RWPE2 (cell line): ENCODE measurements around the gene CAPN12.

Experiments used
- ATAC-seq: fragments of 200-7000 bp; cut with Tn5 transposase; 3 replicates; pipeline ENCODE4 v1.9.1; 2021; ENCODE audit warnings: low read depth
- DNase-seq: peaks from one replicate; pipeline ENCODE4 v3.0.0-alpha.2; 2020; ENCODE audit warnings: low spot score
- H3K27ac ChIP-seq: fragments of 450-650 bp; 2 replicates; pipeline ENCODE4 v1.5.1; 2017; ENCODE audit warnings: mild to moderate bottlenecking; ENCODE audit not compliant: poor library complexity, severe bottlenecking
- H3K27me3 ChIP-seq: fragments of 250-450 bp; sonication (Bioruptor Pico); 2 replicates; pipeline ENCODE4 v1.5.1; 2021; ENCODE audit warnings: mild to moderate bottlenecking, moderate library complexity; ENCODE audit not compliant: insufficient read depth, poor library complexity, severe bottlenecking
- H3K36me3 ChIP-seq: fragments of 250-450 bp; sonication (Bioruptor Pico); 2 replicates; pipeline ENCODE4 v1.5.1; 2020; ENCODE audit warnings: low read depth, mild to moderate bottlenecking, moderate library complexity
- H3K4me1 ChIP-seq: fragments of 250-450 bp; sonication (Bioruptor Pico); 2 replicates; pipeline ENCODE4 v1.5.1; 2021; ENCODE audit warnings: mild to moderate bottlenecking, moderate library complexity; ENCODE audit not compliant: insufficient read depth, poor library complexity, severe bottlenecking
- H3K4me3 ChIP-seq: fragments of 250-450 bp; sonication (Bioruptor Pico); 2 replicates; pipeline ENCODE4 v1.5.1; 2021; ENCODE audit warnings: mild to moderate bottlenecking, moderate library complexity; ENCODE audit not compliant: severe bottlenecking
- H3K9me3 ChIP-seq: fragments of 250-450 bp; sonication (Bioruptor Pico); 2 replicates; pipeline ENCODE4 v1.5.1; 2021; ENCODE audit warnings: mild to moderate bottlenecking, moderate library complexity; ENCODE audit not compliant: severe bottlenecking
- TF ChIP-seq, protein P1 (sequence below): fragments of 450-650 bp; IDR thresholded peaks from one replicate; pipeline ENCODE4 v1.5.1; 2017; ENCODE audit warnings: mild to moderate bottlenecking, moderate library complexity; ENCODE audit not compliant: poor library complexity, severe bottlenecking

CAPN12 gene

DNA sequence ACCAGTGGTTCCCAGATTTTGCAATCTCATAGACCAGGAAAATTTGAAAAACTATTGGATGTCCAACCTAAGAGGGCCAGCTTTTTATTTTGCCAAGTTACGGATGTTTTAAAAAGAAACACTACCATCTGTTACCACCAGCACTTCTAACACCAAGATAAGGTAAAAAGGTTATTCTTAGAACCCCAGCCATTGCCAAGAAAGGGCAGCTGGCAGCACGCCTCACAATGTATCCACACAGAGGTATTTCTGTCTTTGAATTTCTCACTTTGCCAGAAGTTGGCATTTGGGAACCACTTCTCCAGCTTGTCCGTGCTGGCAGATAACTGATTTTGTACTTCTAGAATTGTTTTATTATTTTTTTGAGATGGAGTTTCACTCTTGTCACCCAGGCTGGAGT lies 28.7 kb downstream of the CAPN12 start:
- no peak for ATAC-seq
- H3K27me3 ChIP-seq, result no peaks in the 10 kb centered on the region
- no peak overlapping the region for H3K27ac ChIP-seq
- no peaks in the 10 kb centered on the region for H3K9me3 ChIP-seq
- TF ChIP-seq, protein P1, sequence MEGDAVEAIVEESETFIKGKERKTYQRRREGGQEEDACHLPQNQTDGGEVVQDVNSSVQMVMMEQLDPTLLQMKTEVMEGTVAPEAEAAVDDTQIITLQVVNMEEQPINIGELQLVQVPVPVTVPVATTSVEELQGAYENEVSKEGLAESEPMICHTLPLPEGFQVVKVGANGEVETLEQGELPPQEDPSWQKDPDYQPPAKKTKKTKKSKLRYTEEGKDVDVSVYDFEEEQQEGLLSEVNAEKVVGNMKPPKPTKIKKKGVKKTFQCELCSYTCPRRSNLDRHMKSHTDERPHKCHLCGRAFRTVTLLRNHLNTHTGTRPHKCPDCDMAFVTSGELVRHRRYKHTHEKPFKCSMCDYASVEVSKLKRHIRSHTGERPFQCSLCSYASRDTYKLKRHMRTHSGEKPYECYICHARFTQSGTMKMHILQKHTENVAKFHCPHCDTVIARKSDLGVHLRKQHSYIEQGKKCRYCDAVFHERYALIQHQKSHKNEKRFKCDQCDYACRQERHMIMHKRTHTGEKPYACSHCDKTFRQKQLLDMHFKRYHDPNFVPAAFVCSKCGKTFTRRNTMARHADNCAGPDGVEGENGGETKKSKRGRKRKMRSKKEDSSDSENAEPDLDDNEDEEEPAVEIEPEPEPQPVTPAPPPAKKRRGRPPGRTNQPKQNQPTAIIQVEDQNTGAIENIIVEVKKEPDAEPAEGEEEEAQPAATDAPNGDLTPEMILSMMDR, result no peak
- peaks cover 100% of the 10 kb centered on the region for H3K36me3 ChIP-seq
- DNase-seq, result no peak
- no peak overlapping the region for H3K4me3 ChIP-seq
- H3K4me1 ChIP-seq, result no peaks in the 10 kb centered on the region

DNA sequence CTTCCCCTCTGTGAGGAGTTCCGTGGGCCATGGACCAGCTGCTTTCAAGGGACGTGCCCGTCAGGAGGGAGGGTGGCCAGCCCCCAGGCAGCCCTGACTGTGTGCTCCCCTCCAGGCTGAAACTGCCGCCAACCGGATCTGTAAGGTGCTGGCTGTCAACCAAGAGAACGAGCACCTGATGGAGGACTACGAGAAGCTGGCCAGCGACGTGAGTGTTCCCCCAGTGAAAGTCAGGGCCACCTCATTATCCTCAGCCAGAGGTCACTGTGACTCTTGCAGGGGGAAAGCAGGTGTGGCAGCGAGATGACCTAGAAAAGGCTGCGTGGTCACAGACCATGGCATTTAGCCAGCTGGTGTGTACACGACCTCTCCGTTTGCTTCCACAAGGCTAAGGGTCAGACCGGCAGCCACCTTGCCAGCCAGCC lies 29.9 kb downstream of the CAPN12 start:
- TF ChIP-seq, protein P1, result no peak
- peaks cover 100% of the 10 kb centered on the region for H3K36me3 ChIP-seq
- H3K4me1 ChIP-seq, result no peaks in the 10 kb centered on the region
- no peaks in the 10 kb centered on the region for H3K27me3 ChIP-seq
- ATAC-seq, result no peak
- H3K27ac ChIP-seq, result no peak overlapping the region
- no peaks in the 10 kb centered on the region for H3K9me3 ChIP-seq
- no peak for DNase-seq
- no peak overlapping the region for H3K4me3 ChIP-seq

DNA sequence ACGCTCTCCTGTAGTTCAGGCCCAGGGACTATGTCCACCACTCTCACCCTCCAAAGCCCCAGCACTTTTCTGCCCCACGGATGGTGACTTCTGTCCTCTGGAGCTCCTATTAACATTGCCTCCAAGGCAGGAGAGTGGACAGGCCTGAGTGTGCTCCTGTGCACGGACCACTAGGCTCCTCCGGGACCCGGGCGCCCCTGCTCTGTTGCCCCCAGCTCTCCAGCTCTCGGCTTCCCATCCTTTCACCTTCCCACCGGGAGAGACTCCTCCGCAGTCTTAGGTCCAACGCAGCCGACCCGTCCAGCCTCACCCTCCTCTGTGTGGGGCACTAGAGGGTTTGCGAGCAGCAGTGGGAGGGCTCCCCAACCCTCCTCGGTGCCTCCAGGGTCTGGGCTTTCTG lies 30.4 kb downstream of the CAPN12 start:
- ATAC-seq (no peak), DNase-seq (no peak)
- H3K36me3 ChIP-seq, result peaks cover 100% of the 10 kb centered on the region
- no peak overlapping the region for H3K27ac ChIP-seq
- no peaks in the 10 kb centered on the region for H3K9me3 ChIP-seq
- no peaks in the 10 kb centered on the region for H3K27me3 ChIP-seq
- H3K4me1 ChIP-seq, result no peaks in the 10 kb centered on the region
- no peak overlapping the region for H3K4me3 ChIP-seq
- TF ChIP-seq, protein P1, result no peak

DNA sequence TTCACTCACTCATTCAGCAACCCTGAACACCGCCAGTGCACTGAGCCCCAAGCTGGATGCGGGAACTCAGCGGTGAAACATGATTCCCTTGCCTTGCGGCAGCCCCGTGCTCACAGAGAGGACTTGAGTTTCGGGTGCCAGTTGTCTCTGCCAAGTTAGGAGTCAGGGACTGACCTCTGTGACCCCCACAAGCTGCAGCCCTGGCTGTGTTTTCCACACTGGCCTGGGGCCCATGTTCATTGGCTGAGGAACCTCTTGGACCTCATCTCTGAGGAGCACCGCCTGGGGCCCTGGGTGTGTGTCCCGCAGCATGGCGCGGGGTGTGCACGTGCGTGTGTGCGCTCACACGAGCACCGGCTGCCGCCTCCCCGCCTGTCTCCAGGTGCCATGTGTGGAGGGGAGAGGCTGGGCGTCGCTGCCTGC lies 31.0 kb downstream of the CAPN12 start:
- Histone ChIP-seq H3K9me3 (no peaks in the 10 kb centered on the region), H3K36me3 (peaks cover 100% of the 10 kb centered on the region), H3K4me1 (no peaks in the 10 kb centered on the region), H3K27me3 (no peaks in the 10 kb centered on the region), H3K27ac (no peak overlapping the region), H3K4me3 (no peak overlapping the region)
- no peak for DNase-seq
- no peak for ATAC-seq
- TF ChIP-seq, protein P1, result no peak

DNA sequence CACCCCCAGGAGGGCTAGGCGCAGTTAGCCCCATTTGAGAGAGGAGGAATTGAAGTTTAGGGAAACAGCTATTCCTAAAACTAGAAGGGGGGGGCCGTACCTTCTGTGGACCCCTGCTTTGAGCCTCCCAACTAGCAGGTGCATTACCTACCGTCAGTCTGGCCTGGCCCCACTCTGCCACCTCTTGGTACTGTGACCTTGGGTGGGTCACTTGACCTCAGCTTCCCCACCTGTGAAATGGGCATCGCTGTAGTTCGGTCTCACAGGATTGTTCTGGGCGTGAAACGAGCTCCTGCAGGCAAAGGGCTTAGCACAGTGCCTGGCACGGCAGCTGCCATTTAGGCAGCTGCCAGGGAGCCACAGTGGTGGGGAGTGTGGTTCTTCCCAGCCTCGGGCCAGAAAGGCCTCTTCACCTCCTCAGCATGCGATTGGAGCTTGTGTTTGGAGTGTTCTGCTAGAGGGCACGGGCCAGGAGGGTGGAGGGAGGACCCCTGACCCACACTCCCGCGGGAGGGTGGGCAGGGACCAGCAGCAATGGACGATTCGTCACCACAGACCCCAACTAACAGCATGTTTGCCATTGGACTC lies 32.0 kb downstream of the CAPN12 start:
- H3K27ac ChIP-seq, result no peak overlapping the region
- H3K4me1 ChIP-seq, result no peaks in the 10 kb centered on the region
- no peak overlapping the region for H3K4me3 ChIP-seq
- H3K36me3 ChIP-seq, result peaks cover 100% of the 10 kb centered on the region
- ATAC-seq (no peak), DNase-seq (no peak)
- no peaks in the 10 kb centered on the region for H3K27me3 ChIP-seq
- no peaks in the 10 kb centered on the region for H3K9me3 ChIP-seq
- TF ChIP-seq, protein P1, result no peak
